ENCODE results near the gene DPM2. TPM values are rescaled to one million over a fixed set of nuclear protein-coding genes. Genes with fewer than 3 reads are reported as not detected.

The DPM2 gene
- total RNA-seq, 1 donor = 10.1 TPM

GRCh38 chr9:127959398-127959797, 21.7 kb upstream of the DPM2 start:
- Histone ChIP-seq H3K4me2 (ENCODE audit: insufficient read depth, low read length) (no peak overlapping the region), H3K79me2 (ENCODE audit: insufficient read depth, low read length) (peaks cover 94% of the 10 kb centered on the region), H3K4me1 (ENCODE audit: insufficient read depth, low read length) (no peaks in the 10 kb centered on the region), H3K9me3 (ENCODE audit: low read depth, low read length) (no peaks in the 10 kb centered on the region), H4K20me1 (ENCODE audit: insufficient read depth, low read length) (peaks cover 40% of the 10 kb centered on the region), H3K4me3 (ENCODE audit: insufficient read depth, low read length) (no peak overlapping the region), H3K27me3 (ENCODE audit: insufficient read depth, low read length) (no peaks in the 10 kb centered on the region), H2AFZ (ENCODE audit: low read length) (no peak overlapping the region), H3K36me3 (ENCODE audit: insufficient read depth, low read length) (no peaks in the 10 kb centered on the region), H3K27ac (ENCODE audit: low read depth, low read length) (no peak overlapping the region)
- no peak for TF ChIP-seq CTCF (IDR thresholded peaks at IDR 0.05; ENCODE audit: extremely low read depth, low read depth, low read length)
- no peak for DNase-seq (ENCODE audit: insufficient read length, low spot score, missing footprints)

GRCh38 chr9:127958728-127959127, 21.1 kb upstream of the DPM2 start:
- no peak overlapping the region for H3K4me2 ChIP-seq (ENCODE audit: insufficient read depth, low read length)
- H4K20me1 ChIP-seq (ENCODE audit: insufficient read depth, low read length) = peaks cover 47% of the 10 kb centered on the region
- no peaks in the 10 kb centered on the region for H3K36me3 ChIP-seq (ENCODE audit: insufficient read depth, low read length)
- H3K79me2 ChIP-seq (ENCODE audit: insufficient read depth, low read length) = peaks cover 94% of the 10 kb centered on the region
- no peak for TF ChIP-seq CTCF (IDR thresholded peaks at IDR 0.05; ENCODE audit: extremely low read depth, low read depth, low read length)
- H3K27ac ChIP-seq (ENCODE audit: low read depth, low read length) = no peak overlapping the region
- no peak overlapping the region for H3K4me3 ChIP-seq (ENCODE audit: insufficient read depth, low read length)
- no peak for DNase-seq (ENCODE audit: insufficient read length, low spot score, missing footprints)
- H2AFZ ChIP-seq (ENCODE audit: low read length) = no peak overlapping the region
- H3K9me3 ChIP-seq (ENCODE audit: low read depth, low read length) = no peaks in the 10 kb centered on the region
- H3K4me1 ChIP-seq (ENCODE audit: insufficient read depth, low read length) = no peaks in the 10 kb centered on the region
- no peaks in the 10 kb centered on the region for H3K27me3 ChIP-seq (ENCODE audit: insufficient read depth, low read length)

- no peak overlapping the region for H3K4me2 ChIP-seq (ENCODE audit: insufficient read depth, low read length)
- no peak for TF ChIP-seq CTCF (IDR thresholded peaks at IDR 0.05; ENCODE audit: extremely low read depth, low read depth, low read length)
- H2AFZ ChIP-seq (ENCODE audit: low read length) = no peak overlapping the region
- no peaks in the 10 kb centered on the region for H3K27me3 ChIP-seq (ENCODE audit: insufficient read depth, low read length)
- H4K20me1 ChIP-seq (ENCODE audit: insufficient read depth, low read length) = peaks cover 42% of the 10 kb centered on the region
- H3K9me3 ChIP-seq (ENCODE audit: low read depth, low read length) = no peaks in the 10 kb centered on the region
- no peak overlapping the region for H3K4me3 ChIP-seq (ENCODE audit: insufficient read depth, low read length)
- no peak for DNase-seq (ENCODE audit: insufficient read length, low spot score, missing footprints)
- H3K36me3 ChIP-seq (ENCODE audit: insufficient read depth, low read length) = no peaks in the 10 kb centered on the region
- no peaks in the 10 kb centered on the region for H3K4me1 ChIP-seq (ENCODE audit: insufficient read depth, low read length)
- no peak overlapping the region for H3K27ac ChIP-seq (ENCODE audit: low read depth, low read length)
- H3K79me2 ChIP-seq (ENCODE audit: insufficient read depth, low read length) = peaks cover 88% of the 10 kb centered on the region
Measured at GRCh38 chr9:127955294-127956015, 17.8 kb upstream of the DPM2 start.

- Histone ChIP-seq H3K4me2 (ENCODE audit: insufficient read depth, low read length) (no peak overlapping the region), H3K9me3 (ENCODE audit: low read depth, low read length) (no peaks in the 10 kb centered on the region), H3K4me1 (ENCODE audit: insufficient read depth, low read length) (no peaks in the 10 kb centered on the region), H3K27ac (ENCODE audit: low read depth, low read length) (no peak overlapping the region), H3K27me3 (ENCODE audit: insufficient read depth, low read length) (no peaks in the 10 kb centered on the region), H3K36me3 (ENCODE audit: insufficient read depth, low read length) (no peaks in the 10 kb centered on the region), H2AFZ (ENCODE audit: low read length) (no peak overlapping the region), H3K79me2 (ENCODE audit: insufficient read depth, low read length) (peaks cover 88% of the 10 kb centered on the region), H3K4me3 (ENCODE audit: insufficient read depth, low read length) (no peak overlapping the region), H4K20me1 (ENCODE audit: insufficient read depth, low read length) (peaks cover 41% of the 10 kb centered on the region)
- no peak for TF ChIP-seq CTCF (IDR thresholded peaks at IDR 0.05; ENCODE audit: extremely low read depth, low read depth, low read length)
- peak; percentile 76 for DNase-seq (ENCODE audit: insufficient read length, low spot score, missing footprints)
Measured at GRCh38 chr9:127954831-127955293, 17.2 kb upstream of the DPM2 start.

Data from osteoblast (primary cell).